Activated naive CD4-positive, alpha-beta T cell (primary cell): ENCODE measurements around the gene NPFFR2.
"Not testable (repeated sequence)": the region's sequence is repeated elsewhere in the genome, so short reads cannot be mapped to it uniquely, and the experiment has no call there.

Source experiments
- DNase-seq, 4 experiments: peaks; one replicate each; lab custom pipeline; 2025; lab: John Stamatoyannopoulos, UW

Gene NPFFR2

GRCh38 chr4:72112514-72113156 lies 80.8 kb downstream of the NPFFR2 start:
- DNase-seq: no peak

GRCh38 chr4:72118017-72118416 lies 86.2 kb downstream of the NPFFR2 start:
- no peak for DNase-seq

GRCh38 chr4:72119946-72120345 lies 88.1 kb downstream of the NPFFR2 start:
- no peak for DNase-seq

GRCh38 chr4:72128741-72129140 lies 96.9 kb downstream of the NPFFR2 start:
- DNase-seq: no peak

GRCh38 chr4:72136429-72136828 lies 104.6 kb downstream of the NPFFR2 start:
- no peak for DNase-seq

GRCh38 chr4:72139997-72140396 lies 108.2 kb downstream of the NPFFR2 start:
- not testable (repeated sequence) for DNase-seq

- DNase-seq: no peak
Measured at GRCh38 chr4:72144241-72144640, 112.4 kb downstream of the NPFFR2 start.

GRCh38 chr4:72152731-72153130 lies 120.9 kb downstream of the NPFFR2 start:
- DNase-seq: no peak

- not testable (repeated sequence) for DNase-seq
Measured at GRCh38 chr4:72153634-72154033, 121.8 kb downstream of the NPFFR2 start.

- not testable (repeated sequence) for DNase-seq
Measured at GRCh38 chr4:72169285-72169684, 137.5 kb downstream of the NPFFR2 start.

GRCh38 chr4:72169861-72170260 lies 138.1 kb downstream of the NPFFR2 start:
- DNase-seq: no peak

GRCh38 chr4:72171761-72172160 lies 140.0 kb downstream of the NPFFR2 start:
- DNase-seq: no peak

GRCh38 chr4:72179342-72179741 lies 147.5 kb downstream of the NPFFR2 start:
- DNase-seq: no peak

- no peak for DNase-seq
Measured at GRCh38 chr4:72186714-72187113, 154.9 kb downstream of the NPFFR2 start.

- no peak for DNase-seq
Measured at GRCh38 chr4:72194046-72194445, 162.2 kb downstream of the NPFFR2 start.

GRCh38 chr4:72194453-72194852 lies 162.7 kb downstream of the NPFFR2 start:
- no peak for DNase-seq
